ENCODE results near the gene BANF2. TPM values are rescaled to one million over a fixed set of nuclear protein-coding genes. Genes with fewer than 3 reads are reported as not detected.

The BANF2 gene
- total RNA-seq, 1 experiment from 2014 or later: not detected

DNA sequence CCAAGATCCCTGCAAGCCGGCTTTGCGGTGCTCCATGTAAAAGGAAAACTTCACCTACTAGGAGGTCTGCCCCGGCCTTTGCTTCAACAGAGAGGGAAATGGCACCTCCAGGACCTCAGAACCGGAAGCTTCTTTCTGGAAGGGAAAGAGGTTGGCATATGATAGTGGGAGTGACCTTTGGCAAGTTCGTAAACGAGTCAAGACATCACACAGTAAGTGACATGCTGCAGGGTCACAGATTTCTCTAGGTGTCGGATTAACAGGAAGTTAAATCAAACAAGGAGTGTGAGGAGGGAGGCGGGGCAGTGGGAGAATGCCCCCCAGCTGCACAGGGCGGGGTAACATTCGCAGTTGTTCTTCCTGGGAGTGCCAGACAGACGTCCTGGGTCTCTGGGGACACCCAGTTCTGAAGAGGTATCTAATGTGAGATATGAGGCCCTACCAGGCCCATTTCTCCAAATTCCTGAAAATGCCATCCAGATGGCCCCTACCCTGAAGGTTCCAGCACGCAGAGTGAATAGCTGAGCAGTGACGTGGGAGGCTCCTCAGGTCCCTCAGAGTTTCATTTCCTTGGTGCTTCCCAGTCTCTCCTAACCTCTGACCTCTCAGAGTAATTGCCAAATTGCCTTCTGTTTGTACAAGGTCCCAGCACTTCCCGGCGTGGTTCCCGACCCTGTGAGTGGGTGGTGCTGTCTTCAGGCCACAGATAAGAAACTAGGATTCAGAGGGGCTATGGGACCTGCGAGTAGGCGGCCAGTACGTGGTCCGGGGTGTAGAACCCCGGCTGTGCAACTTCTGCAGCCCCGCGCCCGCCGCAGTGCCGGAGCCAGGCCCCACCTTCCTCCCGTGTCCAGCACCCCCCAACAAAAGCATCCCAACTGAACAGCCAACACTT is 19.6 kb upstream of the BANF2 start:
- TF ChIP-seq, protein P1, sequence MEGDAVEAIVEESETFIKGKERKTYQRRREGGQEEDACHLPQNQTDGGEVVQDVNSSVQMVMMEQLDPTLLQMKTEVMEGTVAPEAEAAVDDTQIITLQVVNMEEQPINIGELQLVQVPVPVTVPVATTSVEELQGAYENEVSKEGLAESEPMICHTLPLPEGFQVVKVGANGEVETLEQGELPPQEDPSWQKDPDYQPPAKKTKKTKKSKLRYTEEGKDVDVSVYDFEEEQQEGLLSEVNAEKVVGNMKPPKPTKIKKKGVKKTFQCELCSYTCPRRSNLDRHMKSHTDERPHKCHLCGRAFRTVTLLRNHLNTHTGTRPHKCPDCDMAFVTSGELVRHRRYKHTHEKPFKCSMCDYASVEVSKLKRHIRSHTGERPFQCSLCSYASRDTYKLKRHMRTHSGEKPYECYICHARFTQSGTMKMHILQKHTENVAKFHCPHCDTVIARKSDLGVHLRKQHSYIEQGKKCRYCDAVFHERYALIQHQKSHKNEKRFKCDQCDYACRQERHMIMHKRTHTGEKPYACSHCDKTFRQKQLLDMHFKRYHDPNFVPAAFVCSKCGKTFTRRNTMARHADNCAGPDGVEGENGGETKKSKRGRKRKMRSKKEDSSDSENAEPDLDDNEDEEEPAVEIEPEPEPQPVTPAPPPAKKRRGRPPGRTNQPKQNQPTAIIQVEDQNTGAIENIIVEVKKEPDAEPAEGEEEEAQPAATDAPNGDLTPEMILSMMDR (conservative IDR thresholded peaks at IDR 0.05): no peak
- peaks cover 15 to 35% (median 27%) of the 10 kb centered on the region in 3 experiments for H3K36me3 Mint-ChIP-seq (ENCODE audit: insufficient read depth in 1 of 3, low read depth in 3 of 3)
- Histone ChIP-seq H3K27me3 (ENCODE audit: insufficient read depth, low read length) (no peaks in the 10 kb centered on the region), H4K91ac (ENCODE audit: insufficient read length, low read depth, low read length) (no peak overlapping the region), H3K56ac (ENCODE audit: insufficient read length, low read depth, low read length) (no peak overlapping the region), H4K20me1 (ENCODE audit: control insufficient read depth, insufficient read depth, insufficient read length) (no peaks in the 10 kb centered on the region), H2BK5ac (ENCODE audit: insufficient read length, low read length) (no peak overlapping the region), H4K8ac (replicated peaks; ENCODE audit: insufficient read length, low read depth, low read length) (no peak overlapping the region), H3K23ac (ENCODE audit: insufficient read length, low read depth, low read length) (no peak overlapping the region), H2BK20ac (ENCODE audit: low read depth, low read length, poor library complexity, severe bottlenecking) (no peak overlapping the region), H3K4me2 (ENCODE audit: insufficient read depth, insufficient read length, low read length) (peak overlapping the region; percentile 69), H3K18ac (ENCODE audit: insufficient read length, low read depth, low read length) (no peak overlapping the region), H2BK120ac (ENCODE audit: low read depth, low read length, poor library complexity, severe bottlenecking) (no peak overlapping the region), H3K4me1 (ENCODE audit: insufficient read depth, low read length) (peaks cover 6% of the 10 kb centered on the region; the same call in 1 of the 2 replicates), H3K79me1 (ENCODE audit: insufficient read depth, low read depth, low read length, poor library complexity, severe bottlenecking) (peaks cover 6% of the 10 kb centered on the region), H3K79me2 (ENCODE audit: insufficient read depth, low read length) (peaks cover 25% of the 10 kb centered on the region), H2AFZ (ENCODE audit: low read length) (no peak overlapping the region), H3K9ac (ENCODE audit: extremely low read depth, insufficient read length, low read length) (peak overlapping the region; percentile 11), H3K9me3 (ENCODE audit: control insufficient read depth, low read depth, low read length) (no peaks in the 10 kb centered on the region), H3K4ac (ENCODE audit: low read depth, low read length) (no peak overlapping the region), H3K14ac (ENCODE audit: insufficient read depth, low read length) (no peak overlapping the region), H2BK15ac (ENCODE audit: low read depth, low read length) (no peak overlapping the region), H3K27ac (ENCODE audit: insufficient read length, low read depth, low read length) (no peak overlapping the region), H2AK5ac (ENCODE audit: insufficient read length, low read length) (no peak overlapping the region), H2BK12ac (ENCODE audit: insufficient read length, low read depth, low read length) (no peak overlapping the region), H4K5ac (ENCODE audit: insufficient read length, low read depth, low read length) (no peak overlapping the region), H3T11ph (ENCODE audit: low read length) (no peak overlapping the region), H3K23me2 (ENCODE audit: insufficient read length, low read depth, low read length, poor library complexity, severe bottlenecking) (peaks cover 9% of the 10 kb centered on the region)
- H3K4me1 Mint-ChIP-seq: peaks cover 33 to 38% of the 10 kb centered on the region in 2 experiments
- peaks cover 13% of the 10 kb centered on the region for H3K27me3 Mint-ChIP-seq (ENCODE audit: low read depth)
- no peak for DNase-seq
- no peaks in the 10 kb centered on the region for H3K9me3 Mint-ChIP-seq
- no CpG with 5 or more reads among the region's 27 CpGs for WGBS (ENCODE audit: extremely low coverage, insufficient read length, low lambda C conversion rate)
- peak overlapping the region; percentile 83 to 91 for H3K4me3 Mint-ChIP-seq
- H3K27ac Mint-ChIP-seq: peak overlapping the region in 2 of 3 experiments; percentile 55 to 86; a peak in 4 of 7 replicates
